WTC11 (cell line): Measurements from ENCODE around the gene POLR2E.

Experiments
- CTCF ChIP-seq: fragments of 200-600 bp; IDR thresholded peaks from 2 replicates; pipeline ENCODE4 v1.8.0; 2022; ENCODE audit warnings: antibody characterized with exemption
- E2F1 ChIP-seq: sonication (generic); formaldehyde crosslinking; IDR thresholded peaks from 2 replicates; pipeline ENCODE4 v1.8.0; 2022; ENCODE audit warnings: mild to moderate bottlenecking, missing genetic modification reagents
- ETV6 ChIP-seq: sonication (generic); formaldehyde crosslinking; IDR thresholded peaks from 2 replicates; pipeline ENCODE4 v1.8.1; 2022; ENCODE audit warnings: mild to moderate bottlenecking, missing genetic modification reagents
- GABPB1 ChIP-seq: sonication (generic); formaldehyde crosslinking; IDR thresholded peaks from 2 replicates; pipeline ENCODE4 v1.8.1; 2023; ENCODE audit warnings: mild to moderate bottlenecking, missing genetic modification reagents
- HMGA2 ChIP-seq: fragments of 250-450 bp; sonication (Bioruptor Pico); IDR thresholded peaks from 2 replicates; pipeline ENCODE4 v1.4.0; 2021; ENCODE audit warnings: mild to moderate bottlenecking, moderate library complexity
- IRF1 ChIP-seq: sonication (generic); formaldehyde crosslinking; IDR thresholded peaks from 2 replicates; pipeline ENCODE4 v1.8.0; 2023; ENCODE audit warnings: missing genetic modification reagents
- MAX ChIP-seq: sonication (generic); formaldehyde crosslinking; IDR thresholded peaks from 2 replicates; pipeline ENCODE4 v1.8.0; 2022; ENCODE audit warnings: mild to moderate bottlenecking, missing genetic modification reagents
- NFYB ChIP-seq: sonication (generic); formaldehyde crosslinking; conservative IDR thresholded peaks from 2 replicates; pipeline ENCODE4 v1.8.0; 2022; ENCODE audit warnings: low read depth, missing genetic modification reagents
- NR2C2 ChIP-seq: sonication (generic); formaldehyde crosslinking; IDR thresholded peaks from 2 replicates; pipeline ENCODE4 v1.8.0; 2022; ENCODE audit warnings: mild to moderate bottlenecking, missing genetic modification reagents
- PRDM15 ChIP-seq: sonication (generic); formaldehyde crosslinking; IDR thresholded peaks from 2 replicates; pipeline ENCODE4 v1.8.0; 2022; ENCODE audit warnings: missing genetic modification reagents
- ZNF121 ChIP-seq: sonication (generic); formaldehyde crosslinking; IDR thresholded peaks from 2 replicates; pipeline ENCODE4 v1.8.0; 2023; ENCODE audit warnings: missing genetic modification reagents
- ZNF138 ChIP-seq: sonication (generic); formaldehyde crosslinking; conservative IDR thresholded peaks from 2 replicates; pipeline ENCODE4 v1.8.1; 2022; ENCODE audit warnings: mild to moderate bottlenecking, moderate library complexity, missing genetic modification reagents

- TF ChIP-seq HMGA2 (no peak), CTCF (no peak), PRDM15 (CRISPR knock-in tag) (no peak), NR2C2 (no peak), GABPB1 (no peak), IRF1 (CRISPR knock-in tag) (no peak), MAX (CRISPR knock-in tag) (no peak), NFYB (CRISPR knock-in tag) (no peak), E2F1 (CRISPR knock-in tag) (no peak), ZNF121 (CRISPR knock-in tag) (no peak), ZNF138 (CRISPR knock-in tag) (no peak), ETV6 (no peak)
These were observed 40.3 kb upstream of the POLR2E start for GRCh38 chr19:1135454-1135853.
